ENCODE data around the gene ARHGEF18. TPM values are rescaled to one million over a fixed set of nuclear protein-coding genes. Genes with fewer than 3 reads are reported as not detected.
A peak's percentile ranks its signal among the peaks of the same experiment; 100 is the strongest.

The ARHGEF18 gene
- total and polyA plus RNA-seq, 2 of the 13 experiments (the other 11 are each of a cell fraction or from before 2014, with no cell fraction given), result 4.2 to 17.5 TPM

DNA sequence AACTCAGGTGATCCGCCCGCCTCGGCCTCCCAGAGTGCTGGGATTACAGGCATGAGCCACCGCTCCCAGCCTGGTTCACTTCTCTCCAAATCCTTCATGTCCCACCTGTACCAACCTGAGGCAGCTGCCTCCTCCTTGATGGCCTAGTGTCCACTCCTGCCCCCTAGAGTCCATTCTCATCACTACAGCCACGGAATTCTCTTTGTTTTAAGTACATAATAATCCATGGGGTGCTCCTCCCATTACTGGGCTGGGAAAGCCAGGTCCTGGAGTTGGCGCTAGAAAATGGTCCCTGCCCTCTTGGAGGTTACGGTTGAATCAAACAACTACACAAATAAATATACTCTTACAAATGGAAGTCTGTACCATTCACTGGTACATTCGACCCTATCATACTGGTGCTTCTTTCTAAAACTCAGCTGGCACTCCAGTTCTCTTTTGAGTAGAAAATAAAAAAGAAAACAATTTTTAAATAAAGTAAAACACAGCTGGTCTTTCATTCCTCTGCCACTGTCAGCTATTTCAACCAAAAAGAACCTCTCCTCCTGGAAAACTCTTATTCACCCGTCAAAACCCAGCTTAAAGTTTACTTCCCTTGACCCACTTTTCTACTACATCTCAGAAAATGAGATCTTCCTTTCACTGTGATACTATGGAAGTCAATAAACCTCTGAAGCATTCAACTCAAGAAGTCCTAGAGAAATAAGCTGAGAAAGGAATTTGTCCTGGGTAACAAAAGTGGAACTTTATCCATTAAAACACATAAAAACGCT, 22.4 kb upstream of the ARHGEF18 start (continued):
- TF ChIP-seq, protein P1, sequence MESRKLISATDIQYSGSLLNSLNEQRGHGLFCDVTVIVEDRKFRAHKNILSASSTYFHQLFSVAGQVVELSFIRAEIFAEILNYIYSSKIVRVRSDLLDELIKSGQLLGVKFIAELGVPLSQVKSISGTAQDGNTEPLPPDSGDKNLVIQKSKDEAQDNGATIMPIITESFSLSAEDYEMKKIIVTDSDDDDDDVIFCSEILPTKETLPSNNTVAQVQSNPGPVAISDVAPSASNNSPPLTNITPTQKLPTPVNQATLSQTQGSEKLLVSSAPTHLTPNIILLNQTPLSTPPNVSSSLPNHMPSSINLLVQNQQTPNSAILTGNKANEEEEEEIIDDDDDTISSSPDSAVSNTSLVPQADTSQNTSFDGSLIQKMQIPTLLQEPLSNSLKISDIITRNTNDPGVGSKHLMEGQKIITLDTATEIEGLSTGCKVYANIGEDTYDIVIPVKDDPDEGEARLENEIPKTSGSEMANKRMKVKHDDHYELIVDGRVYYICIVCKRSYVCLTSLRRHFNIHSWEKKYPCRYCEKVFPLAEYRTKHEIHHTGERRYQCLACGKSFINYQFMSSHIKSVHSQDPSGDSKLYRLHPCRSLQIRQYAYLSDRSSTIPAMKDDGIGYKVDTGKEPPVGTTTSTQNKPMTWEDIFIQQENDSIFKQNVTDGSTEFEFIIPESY (CRISPR knock-in tag; IDR thresholded peaks at IDR 0.05), result peak; percentile 61; the same call in 1 of the 2 replicates
- TF ChIP-seq ZNF589 (CRISPR knock-in tag; conservative IDR thresholded peaks at IDR 0.05), result no peak
- no peak for TF ChIP-seq CAMTA2 (CRISPR knock-in tag; IDR thresholded peaks at IDR 0.05; ENCODE audit: borderline replicate concordance)
- TF ChIP-seq PLRG1 (conservative IDR thresholded peaks at IDR 0.05), result no peak

GRCh38 chr19:7327802-7328201, 20.9 kb upstream of the ARHGEF18 start:
- intact Hi-C loops (cut with micrococcal nuclease; ENCODE audit: unreplicated experiment), result no loop called here
- no peak for FAIRE-seq
- WGBS (ENCODE audit: low lambda C conversion rate), result 2% methylated on average over 1 of the region's 1 CpG
- TF ChIP-seq RFX1 (IDR thresholded peaks at IDR 0.05) (no peak), ZNF782 (CRISPR knock-in tag; IDR thresholded peaks at IDR 0.05; ENCODE audit: borderline replicate concordance) (no peak), HNF4G (IDR thresholded peaks at IDR 0.05; ENCODE audit: borderline replicate concordance, low read depth, low read length) (no peak), HNF4G (CRISPR knock-in tag; IDR thresholded peaks at IDR 0.05; ENCODE audit: borderline replicate concordance, low read depth) (no peak), ZNF670 (CRISPR knock-in tag; IDR thresholded peaks at IDR 0.05; ENCODE audit: borderline replicate concordance) (no peak), ATM (IDR thresholded peaks at IDR 0.05; ENCODE audit: borderline replicate concordance) (no peak), SPEN (CRISPR knock-in tag; IDR thresholded peaks at IDR 0.05; ENCODE audit: low read depth) (no peak), ZFP41 (CRISPR knock-in tag; IDR thresholded peaks at IDR 0.05; ENCODE audit: borderline replicate concordance) (no peak), ZNF501 (CRISPR knock-in tag; IDR thresholded peaks at IDR 0.05) (no peak)
- H3K9me3 ChIP-seq (ENCODE audit: low read length), result no peaks in the 10 kb centered on the region
- POLR2A ChIA-PET, result no interaction called here
- DNase-seq (ENCODE audit: low spot score), result no peak
- no TSS peak for BruUV-seq (replicated peaks)
- no peak overlapping the region for H3K4me3 ChIP-seq (replicated peaks in 1 of 3; ENCODE audit: insufficient read depth in 1 of 3, low read depth in 2 of 3, low read length in 3 of 3)
- no peak overlapping the region for H3K9ac ChIP-seq (ENCODE audit: insufficient read depth, low read depth, low read length)
- H3K27ac ChIP-seq (ENCODE audit: extremely low read length, insufficient read depth, low read length), result no peak overlapping the region
- H3K4me1 ChIP-seq (ENCODE audit: insufficient read depth, low read length), result no peaks in the 10 kb centered on the region
- no peak for ATAC-seq
- H2AFZ ChIP-seq (ENCODE audit: low read length), result no peak overlapping the region
- H3K79me2 ChIP-seq (ENCODE audit: insufficient read depth, low read length), result no peaks in the 10 kb centered on the region
- CTCF ChIA-PET (ENCODE audit: low intra/inter-chr PET ratio, low total read pairs), result no interaction called here
- no peaks in the 10 kb centered on the region for H4K20me1 ChIP-seq (ENCODE audit: insufficient read depth, low read length)
- in situ Hi-C loops (cut with HindIII; ENCODE audit: extremely low pct_ligation_motif_present, low pct_unique_long_range_greater_than_20kb), result no loop called here
- H3K4me2 ChIP-seq (ENCODE audit: low read depth, low read length), result no peak overlapping the region
- no peaks in the 10 kb centered on the region for H3K27me3 ChIP-seq (ENCODE audit: control insufficient read depth in 1 of 2, insufficient read depth in 2 of 2, low read length in 2 of 2)
- H3K36me3 ChIP-seq (replicated peaks in 1 of 2; ENCODE audit: control insufficient read depth in 1 of 2, insufficient read depth in 2 of 2, low read length in 2 of 2), result no peaks in the 10 kb centered on the region

Measured in HepG2 (cell line).